HG03103 (cell line): Measurements from ENCODE around the gene ID3.
"Not testable (repeated sequence)": the region's sequence is repeated elsewhere in the genome, so short reads cannot be mapped to it uniquely, and the experiment has no call there.

ENCODE experiments used
- ATAC-seq: cut with Tn5 transposase; IDR thresholded peaks from one replicate; pipeline ENCODE4 v1.9.1; 2021; ENCODE audit warnings: low read depth; ENCODE audit not compliant: unreplicated experiment

The ID3 gene

DNA sequence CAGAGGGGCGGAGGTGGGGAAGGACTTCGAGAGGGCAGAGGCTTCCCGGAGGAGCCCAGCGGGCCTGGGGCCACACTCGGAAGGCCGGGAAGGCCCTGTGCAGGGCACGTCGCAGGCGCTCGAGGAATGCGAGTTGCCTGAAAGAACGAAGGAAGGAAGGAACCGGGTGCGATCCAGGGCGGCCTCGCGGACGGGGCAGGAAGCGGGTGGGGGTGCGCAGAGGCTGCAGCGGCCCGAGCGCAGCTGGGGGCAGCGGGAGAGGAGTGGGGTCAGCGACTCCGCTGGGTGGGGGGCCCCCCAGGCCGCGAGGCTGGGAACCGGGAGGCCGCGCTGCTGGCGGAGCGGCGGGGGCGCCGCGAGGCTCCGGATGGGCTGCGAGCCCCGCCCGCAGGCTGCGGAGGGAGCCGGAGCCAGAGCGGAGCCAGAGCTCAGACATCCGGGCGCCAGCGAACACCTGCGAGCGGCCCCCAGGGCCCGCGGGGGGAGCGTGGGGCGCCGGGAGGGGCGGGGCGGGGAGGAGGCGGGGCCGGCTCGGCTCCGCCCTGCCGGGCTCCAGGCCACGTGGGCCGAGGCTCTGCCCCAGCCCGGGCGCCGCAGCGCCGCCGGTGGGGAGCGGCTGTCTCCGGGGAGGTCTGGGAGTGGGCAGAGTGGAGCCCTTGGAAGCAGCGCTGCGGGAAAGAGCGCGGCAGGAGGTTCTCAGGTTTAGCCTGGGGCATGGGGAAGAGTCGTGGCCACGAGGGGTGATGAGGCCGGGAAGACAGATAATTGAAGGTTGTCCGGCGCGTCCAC, 4.6 kb downstream of the ID3 start:
- ATAC-seq, result peak; percentile 43

- ATAC-seq, result no peak
Observed at GRCh38 chr1:23554127-23554480, 5.2 kb downstream of the ID3 start.

DNA sequence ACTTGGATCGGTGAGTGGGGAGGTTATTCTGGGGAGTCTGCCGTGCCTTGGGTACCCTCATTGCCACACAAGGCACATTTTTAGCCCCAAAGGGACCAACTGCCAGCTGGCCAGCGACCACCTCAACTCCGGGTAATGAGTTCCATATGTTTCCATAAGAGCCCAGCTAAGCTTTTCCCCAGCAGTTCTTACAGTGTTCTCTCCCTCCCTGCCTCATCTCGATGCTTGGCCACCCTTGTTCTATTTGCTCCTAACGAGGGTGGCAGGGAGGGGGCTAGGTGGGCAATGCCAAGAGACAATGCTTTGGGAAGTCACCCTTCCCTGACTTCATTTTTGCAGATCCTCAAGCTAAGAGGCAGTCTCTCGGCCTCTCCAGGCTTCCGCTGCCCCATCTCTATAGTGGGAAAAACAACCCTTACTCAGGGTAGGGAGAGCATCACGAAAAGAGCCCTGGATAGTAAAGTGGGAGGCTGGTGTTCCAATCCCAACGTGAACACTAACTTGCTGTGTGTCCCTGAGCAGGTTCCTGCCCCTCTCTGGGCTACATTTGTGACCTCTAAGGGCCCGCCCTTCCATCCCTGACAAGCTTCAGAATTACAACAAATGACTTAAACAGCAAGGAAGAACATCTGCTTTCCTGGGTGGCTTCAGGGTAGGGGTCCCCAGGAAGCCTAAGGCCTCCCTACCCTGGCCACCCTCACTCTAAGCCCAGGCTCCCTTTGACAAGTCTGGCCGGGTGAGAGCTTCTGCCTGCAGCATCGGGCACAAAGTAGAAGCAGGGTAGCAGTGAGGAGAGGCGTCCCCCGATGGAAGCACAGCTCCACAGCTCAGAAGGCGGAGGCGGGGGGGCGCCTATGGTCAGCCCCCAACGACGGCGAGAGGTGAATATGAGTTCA, 5.8 kb downstream of the ID3 start:
- no peak for ATAC-seq

GRCh38 chr1:23551849-23552248, 7.5 kb downstream of the ID3 start:
- ATAC-seq, result no peak

DNA sequence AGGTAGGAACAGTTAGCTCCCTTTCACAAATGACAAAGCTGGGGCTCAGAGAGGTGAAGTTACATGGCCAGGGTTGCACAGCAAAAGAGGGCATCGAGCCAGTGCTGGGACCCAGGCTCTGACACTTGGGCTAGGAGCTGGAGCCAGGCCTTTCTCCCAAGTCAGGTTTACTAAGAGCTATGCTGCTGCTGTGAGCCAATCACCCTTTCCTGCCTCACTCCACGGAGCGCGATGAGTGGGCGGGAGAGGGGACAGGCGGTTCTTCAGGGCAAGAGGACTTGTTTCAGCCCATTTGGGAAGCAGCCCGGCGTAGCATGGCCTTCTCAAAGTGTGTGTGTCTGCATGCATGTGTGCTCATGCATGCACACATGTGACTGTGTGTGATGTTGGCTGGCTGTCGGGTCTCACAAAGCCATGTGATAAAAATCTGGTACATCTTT, 10.6 kb downstream of the ID3 start:
- ATAC-seq, result no peak

DNA sequence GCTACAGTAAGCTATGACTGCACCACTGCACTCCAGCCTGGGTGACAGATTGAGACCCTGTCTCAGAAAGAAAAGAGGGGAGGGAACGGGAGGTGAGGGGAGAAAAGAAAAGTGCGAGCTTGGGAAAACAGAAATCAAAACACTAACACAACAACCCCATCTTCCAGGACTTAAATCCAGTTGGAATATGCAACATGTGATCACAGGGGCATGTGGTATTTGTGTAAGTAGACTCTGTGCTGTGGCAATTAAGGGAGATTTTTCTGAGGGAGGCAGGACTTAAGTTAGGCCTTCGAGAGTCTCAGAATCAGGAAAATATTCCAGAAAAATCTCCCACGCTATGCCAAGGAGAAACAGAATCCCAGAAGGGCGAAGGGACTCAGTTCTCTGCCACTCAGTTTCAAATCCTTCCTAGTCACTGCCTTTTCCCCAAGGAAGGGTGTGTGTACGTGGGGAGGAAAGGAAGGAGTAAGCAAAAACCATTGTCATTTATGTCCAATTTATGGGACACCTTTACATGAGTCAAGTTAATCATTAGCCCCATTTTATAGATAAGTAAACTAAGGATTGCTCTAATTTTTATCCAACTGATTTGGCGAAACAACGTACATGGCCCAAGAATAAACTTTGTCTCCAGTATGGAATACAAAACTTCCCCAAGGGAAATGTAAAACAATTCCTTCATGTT, 12.3 kb downstream of the ID3 start:
- no peak for ATAC-seq

DNA sequence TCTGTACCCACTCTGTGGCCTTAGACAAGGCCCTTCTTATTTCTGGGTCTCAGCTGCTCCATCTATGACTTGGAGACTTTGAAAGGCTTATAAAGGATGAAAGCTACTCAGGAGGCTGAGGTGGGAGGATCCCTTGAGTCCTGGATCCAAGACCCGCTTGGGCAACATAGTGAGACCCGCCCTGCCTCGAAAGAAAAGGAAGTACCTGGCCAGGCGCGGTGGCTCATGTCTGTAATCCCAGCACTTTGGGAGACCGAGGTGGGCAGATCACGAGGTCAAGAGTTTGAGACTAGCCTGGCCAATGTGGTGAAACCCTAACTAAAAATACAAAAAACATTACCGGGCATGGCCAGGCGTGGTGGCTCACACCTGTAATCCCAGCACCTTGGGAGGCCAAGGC, 13.4 kb downstream of the ID3 start:
- ATAC-seq, result no peak

- no peak for ATAC-seq
Observed at GRCh38 chr1:23544444-23545389, 14.6 kb downstream of the ID3 start.

DNA sequence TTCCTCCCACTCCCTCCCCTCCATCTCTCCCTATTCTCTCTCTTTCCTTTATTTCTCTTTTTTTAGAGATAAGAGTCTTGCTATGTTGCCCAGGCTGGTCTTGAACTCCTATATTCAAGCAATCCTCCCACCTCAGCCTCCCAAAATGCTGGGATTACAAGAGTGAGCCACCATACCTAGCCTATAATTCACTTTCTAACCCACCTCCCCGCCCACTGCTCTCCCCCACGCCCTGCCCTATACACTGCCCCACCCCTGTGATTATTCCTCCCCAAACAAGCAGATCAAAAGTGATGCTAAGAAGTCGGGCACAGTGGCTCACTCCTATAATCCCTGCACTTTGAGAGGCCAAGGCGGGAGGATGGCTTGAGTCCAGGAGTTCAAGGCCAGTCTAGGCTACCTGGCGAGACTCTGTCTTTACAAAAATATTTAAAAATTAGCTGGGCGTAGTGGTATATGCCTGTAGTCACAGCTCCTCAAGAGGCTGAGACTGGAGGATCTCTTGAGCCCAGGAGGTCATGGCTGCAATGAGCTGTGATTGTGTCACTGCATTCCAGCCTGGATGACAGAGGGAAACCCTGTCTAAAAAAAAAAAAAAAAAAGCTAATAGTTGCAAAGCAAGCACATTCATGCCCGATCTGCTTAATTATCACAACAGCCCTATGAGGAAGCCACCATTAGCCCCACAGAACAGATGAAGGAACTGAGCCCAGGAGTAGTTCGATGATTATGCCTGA, 15.4 kb downstream of the ID3 start:
- ATAC-seq, result no peak

GRCh38 chr1:23542940-23543339, 16.4 kb downstream of the ID3 start:
- ATAC-seq, result not testable (repeated sequence)

- peak; percentile 71 for ATAC-seq
Observed at GRCh38 chr1:23539698-23540266, 19.5 kb downstream of the ID3 start.

DNA sequence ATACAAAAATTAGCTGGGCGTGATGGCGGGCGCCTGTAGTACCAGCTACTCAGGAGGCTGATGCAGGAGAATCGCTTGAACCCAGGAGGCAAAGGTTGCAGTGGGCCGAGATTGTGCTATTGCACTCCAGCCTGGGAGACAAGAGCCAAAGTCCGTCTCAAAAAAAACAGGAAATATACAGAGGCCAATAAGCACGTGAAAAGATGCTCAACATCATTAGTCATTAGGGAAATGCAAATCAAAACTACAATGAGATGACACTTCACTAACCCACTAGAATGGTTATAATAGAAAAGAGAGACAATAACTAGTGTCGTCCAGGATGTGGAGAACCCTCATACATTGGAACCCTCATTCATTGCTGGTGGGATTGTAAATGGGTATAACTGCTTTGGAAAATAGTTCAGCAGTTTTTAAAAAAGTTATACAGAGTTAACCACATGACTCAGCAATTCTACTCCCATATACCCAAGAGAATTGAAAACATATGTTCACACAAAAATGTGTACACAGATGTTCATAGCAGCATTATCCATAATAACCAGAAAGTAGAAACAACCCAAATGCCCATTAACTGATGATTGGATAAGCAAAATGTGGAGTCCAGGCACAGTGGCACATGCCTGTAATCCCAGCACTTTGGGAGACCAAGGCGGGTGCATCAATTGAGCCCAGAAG, 21.9 kb downstream of the ID3 start:
- no peak for ATAC-seq

GRCh38 chr1:23533246-23534023, 25.9 kb downstream of the ID3 start:
- no peak for ATAC-seq

DNA sequence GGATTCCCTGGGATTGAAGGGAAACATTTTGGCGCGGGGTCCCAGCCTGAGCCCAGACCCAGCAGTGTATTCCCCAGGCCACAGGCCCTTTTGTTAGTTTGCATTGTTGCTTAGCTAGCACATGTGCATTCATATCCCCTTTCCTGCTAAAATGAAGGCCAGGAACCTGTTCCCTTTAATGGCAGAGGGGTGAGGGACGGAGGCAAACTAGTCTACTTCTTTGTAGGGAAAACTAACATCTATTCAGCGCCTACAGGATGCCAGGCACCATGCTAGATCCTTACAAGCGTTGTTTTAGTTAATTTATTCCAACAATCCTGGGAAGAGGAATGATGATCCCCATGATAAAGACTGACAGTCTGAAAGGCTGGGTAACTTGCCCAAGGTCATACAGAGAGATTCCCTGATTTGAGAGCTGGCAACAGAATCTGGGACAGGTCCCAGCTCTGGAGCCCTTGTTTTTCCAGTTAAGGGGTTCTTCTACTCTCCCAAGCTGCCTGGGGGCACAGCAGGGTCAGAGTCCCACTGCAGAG, 27.7 kb downstream of the ID3 start:
- ATAC-seq, result no peak

- no peak for ATAC-seq
Observed at GRCh38 chr1:23530747-23531561, 28.3 kb downstream of the ID3 start, which contains the start of gene E2F2. Gene E2F2, minus strand, starts transcription at chr1:23531233. Its CDS starts 440 bp downstream, at chr1:23530793.

DNA sequence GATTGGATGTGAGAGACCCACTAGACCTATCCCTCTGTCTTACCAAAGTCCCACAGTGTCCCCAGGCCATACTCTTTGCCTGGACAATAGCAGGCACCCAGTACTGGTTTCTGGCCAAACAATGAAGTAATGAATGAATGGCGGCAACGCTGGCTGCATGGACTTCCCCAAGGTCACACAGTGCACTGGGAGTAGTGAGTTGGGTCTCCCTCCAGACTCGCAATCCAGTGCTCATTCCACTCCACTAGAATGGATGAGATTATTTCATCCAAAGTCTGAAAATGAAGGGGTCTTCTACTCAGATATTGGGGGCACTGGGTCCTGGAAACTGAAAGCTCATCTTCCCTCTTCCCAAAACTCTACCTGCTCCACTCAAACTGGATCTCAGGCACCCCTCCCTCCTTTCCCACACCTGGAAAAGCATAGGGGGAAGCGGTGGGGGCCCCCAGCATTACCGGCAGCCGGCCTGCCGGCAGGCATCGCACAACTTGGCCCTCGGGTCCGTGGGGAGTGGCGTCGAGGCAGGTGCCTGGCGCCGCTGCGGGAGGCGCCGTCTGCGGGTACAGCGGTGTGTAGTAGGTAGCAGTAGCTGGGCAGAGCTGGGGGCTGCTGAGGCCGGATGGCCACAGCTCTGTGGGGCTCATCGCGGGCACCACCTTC, 29.1 kb downstream of the ID3 start:
- no peak for ATAC-seq
